ENCODE data around the gene GATB.

GRCh38 chr4:151750156-151750555 lies 10.7 kb downstream of the GATB start:
- TF ChIP-seq CTCF (IDR thresholded peaks at IDR 0.05; ENCODE audit: poor library complexity) (no peak), EZH2phosphoT487 (IDR thresholded peaks at IDR 0.05; ENCODE audit: low read depth, severe bottlenecking, unreplicated experiment) (no peak), EZH2 (IDR thresholded peaks at IDR 0.05; ENCODE audit: borderline replicate concordance) (no peak)

All from hepatocyte (in vitro differentiated cells).